Brain microvascular endothelial cell (primary cell): ENCODE measurements around the gene ZFPM1.

ENCODE experiments used
- DNase-seq: peaks from one replicate; pipeline ENCODE4 v3.0.0-alpha.2; 2020
- H3K27ac ChIP-seq: fragments of 250-450 bp; sonication (Bioruptor Pico); 2 replicates; pipeline ENCODE4 v1.5.1; 2020; ENCODE audit warnings: mild to moderate bottlenecking, moderate library complexity
- H3K27me3 ChIP-seq: fragments of 250-450 bp; sonication (Bioruptor Pico); replicated peaks from 2 replicates; pipeline ENCODE4 v1.5.1; 2020; ENCODE audit warnings: mild to moderate bottlenecking
- H3K36me3 ChIP-seq: fragments of 250-450 bp; sonication (Bioruptor Pico); replicated peaks from 2 replicates; pipeline ENCODE4 v1.5.1; 2020; ENCODE audit warnings: mild to moderate bottlenecking
- H3K4me3 ChIP-seq: 2 replicates; pipeline ENCODE4 v1.5.1; 2011; ENCODE audit warnings: low read depth, mild to moderate bottlenecking, control low read depth, low read length, moderate library complexity
- CTCF ChIP-seq: IDR thresholded peaks from 2 replicates; pipeline ENCODE4 v1.5.1; 2011; ENCODE audit warnings: low read depth, mild to moderate bottlenecking, moderate library complexity, low read length, control low read depth, inconsistent platforms; ENCODE audit errors: missing control alignments
- in situ Hi-C: cut with HindIII; loops from 2 replicates; pipeline ENCODE4 v1.10.0; 2017; ENCODE audit warnings: low sequenced_read_pairs, low pct_ligation_motif_present

Gene ZFPM1

GRCh38 chr16:88536971-88537751 lies 84.1 kb downstream of the ZFPM1 start:
- in situ Hi-C loops: loop anchor here (25.0 kb wide), 1 partner anchor 100 kb away; no protein-coding TSS in a partner anchor
- H3K4me3 ChIP-seq: no peak overlapping the region
- no peak for TF ChIP-seq CTCF
- no peak overlapping the region for H3K27ac ChIP-seq
- no peak for DNase-seq
- peaks cover 19% of the 10 kb centered on the region for H3K27me3 ChIP-seq
- no peaks in the 10 kb centered on the region for H3K36me3 ChIP-seq

- in situ Hi-C loops: loop anchor here (25.0 kb wide), 1 partner anchor 101 kb away; no protein-coding TSS in a partner anchor
- no peak for TF ChIP-seq CTCF
- no peak for DNase-seq
- no peak overlapping the region for H3K27ac ChIP-seq
- H3K4me3 ChIP-seq: no peak overlapping the region
- H3K27me3 ChIP-seq: peaks cover 19% of the 10 kb centered on the region
- H3K36me3 ChIP-seq: no peaks in the 10 kb centered on the region
Observed at GRCh38 chr16:88537859-88538258, 84.8 kb downstream of the ZFPM1 start.

GRCh38 chr16:88538366-88539060 lies 85.4 kb downstream of the ZFPM1 start:
- Histone ChIP-seq H3K27me3 (peaks cover 19% of the 10 kb centered on the region), H3K36me3 (no peaks in the 10 kb centered on the region), H3K27ac (no peak overlapping the region), H3K4me3 (no peak overlapping the region)
- TF ChIP-seq CTCF: no peak
- in situ Hi-C loops: loop anchor here (25.0 kb wide), 1 partner anchor 101 kb away; no protein-coding TSS in a partner anchor
- DNase-seq: no peak

GRCh38 chr16:88539261-88539651 lies 86.2 kb downstream of the ZFPM1 start:
- in situ Hi-C loops: loop anchor here (25.0 kb wide), 1 partner anchor 102 kb away; no protein-coding TSS in a partner anchor
- Histone ChIP-seq H3K4me3 (no peak overlapping the region), H3K27me3 (peaks cover 19% of the 10 kb centered on the region), H3K27ac (no peak overlapping the region), H3K36me3 (no peaks in the 10 kb centered on the region)
- no peak for TF ChIP-seq CTCF
- DNase-seq: no peak

- DNase-seq: no peak
- Histone ChIP-seq H3K27ac (no peak overlapping the region), H3K36me3 (no peaks in the 10 kb centered on the region), H3K4me3 (no peak overlapping the region), H3K27me3 (peaks cover 19% of the 10 kb centered on the region)
- in situ Hi-C loops: loop anchor here (25.0 kb wide), 1 partner anchor 102 kb away; no protein-coding TSS in a partner anchor
- TF ChIP-seq CTCF: no peak
Observed at GRCh38 chr16:88539652-88540345, 86.7 kb downstream of the ZFPM1 start.
